ENCODE measurements around the gene CHD5.

- TF ChIP-seq GATA3 (IDR thresholded peaks at IDR 0.05; ENCODE audit: low read depth, low read length) (no peak), GATA2 (IDR thresholded peaks at IDR 0.05; ENCODE audit: low read depth, low read length) (no peak)
Observed at GRCh38 chr1:6176779-6177178, 3.3 kb downstream of the CHD5 start.

Measured in SH-SY5Y (cell line).